Nephron (organoid): ENCODE measurements around the gene TMIGD1.
A peak's percentile ranks its signal among the peaks of the same experiment; 100 is the strongest.

Experiments used
- H3K27ac Mint-ChIP-seq, 3 experiments: 2 replicates each; pipeline ENCODE4 v1.8.0; 2020; ENCODE audit warnings: mixed read lengths in 3 of 3, mild to moderate bottlenecking in 2 of 3, moderate library complexity in 1 of 3
- H3K27me3 Mint-ChIP-seq: 2 replicates; pipeline ENCODE4 v1.8.0; 2021; ENCODE audit warnings: low read depth, mild to moderate bottlenecking, moderate library complexity, mixed read lengths
- H3K36me3 Mint-ChIP-seq: 2 replicates; pipeline ENCODE4 v1.8.0; 2020; ENCODE audit warnings: low read depth, mixed read lengths
- H3K4me1 Mint-ChIP-seq: 2 replicates; pipeline ENCODE4 v1.8.0; 2020; ENCODE audit warnings: mixed read lengths
- H3K4me3 Mint-ChIP-seq, 3 experiments: 2 replicates each; pipeline ENCODE4 v1.8.0; 2020; ENCODE audit warnings: mild to moderate bottlenecking in 3 of 3, mixed read lengths in 3 of 3, moderate library complexity in 2 of 3
- H3K9me3 Mint-ChIP-seq: 2 replicates; pipeline ENCODE4 v1.8.0; 2020; ENCODE audit warnings: mixed read lengths
- TF ChIP-seq, protein P1 (sequence below), 3 experiments: fragments of 200-600 bp; sonication (generic); IDR thresholded peaks; one replicate each; pipeline ENCODE4 v1.5.0; 2021; ENCODE audit warnings: antibody characterized with exemption in 3 of 3; ENCODE audit not compliant: unreplicated experiment in 3 of 3

TMIGD1 gene

DNA sequence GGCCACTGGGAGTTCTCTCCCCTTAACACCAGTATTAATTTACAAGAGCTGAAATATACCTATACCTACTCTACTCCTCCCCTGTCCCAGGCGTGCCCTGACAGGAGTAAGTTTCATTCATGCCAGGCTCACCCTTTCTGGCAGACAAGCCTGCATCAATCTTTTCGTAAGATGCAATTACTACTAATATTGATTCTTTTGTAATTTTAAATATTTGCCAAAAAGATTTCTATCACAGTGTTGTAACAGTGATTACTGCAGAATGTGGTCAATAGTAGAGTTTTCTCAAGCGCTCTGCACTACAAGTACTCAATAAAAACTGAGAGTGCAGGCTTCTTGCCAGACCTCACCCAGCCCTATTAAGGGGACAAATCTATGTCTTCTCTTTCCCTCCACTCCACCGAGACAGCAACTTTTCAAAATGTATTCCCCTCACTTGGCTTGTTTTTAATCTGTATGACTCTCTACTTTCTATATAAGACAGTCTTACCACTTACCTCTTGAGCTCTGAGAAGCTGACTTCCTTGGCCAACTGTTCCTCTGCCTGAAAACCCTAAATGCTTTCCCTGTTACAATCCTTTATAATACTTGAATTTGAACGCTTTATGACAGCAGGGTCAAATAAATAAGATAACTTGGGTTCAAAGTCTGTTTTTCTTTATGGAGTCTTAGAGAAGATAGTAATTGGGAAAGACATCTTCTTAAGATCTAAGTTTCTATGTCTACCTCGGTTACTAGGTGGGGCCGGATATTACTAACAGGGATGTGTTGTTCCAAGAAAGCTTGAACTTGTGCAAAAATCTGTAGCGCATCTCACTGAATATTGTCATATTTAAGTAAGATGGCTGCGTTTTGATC lies at the start of gene TMIGD1:
Gene TMIGD1 (minus strand): TSS at position 555 of the 858 bp plus-strand sequence. CDS start 1,924 bp downstream, outside the sequence.
- no peaks in the 10 kb centered on the region for H3K36me3 Mint-ChIP-seq
- peak within 1 kb of the TSS; percentile 50 to 89 (median 80) for H3K27ac Mint-ChIP-seq
- no peaks in the 10 kb centered on the region for H3K9me3 Mint-ChIP-seq
- peaks cover 3% of the 10 kb centered on the region for H3K27me3 Mint-ChIP-seq
- TF ChIP-seq, protein P1, sequence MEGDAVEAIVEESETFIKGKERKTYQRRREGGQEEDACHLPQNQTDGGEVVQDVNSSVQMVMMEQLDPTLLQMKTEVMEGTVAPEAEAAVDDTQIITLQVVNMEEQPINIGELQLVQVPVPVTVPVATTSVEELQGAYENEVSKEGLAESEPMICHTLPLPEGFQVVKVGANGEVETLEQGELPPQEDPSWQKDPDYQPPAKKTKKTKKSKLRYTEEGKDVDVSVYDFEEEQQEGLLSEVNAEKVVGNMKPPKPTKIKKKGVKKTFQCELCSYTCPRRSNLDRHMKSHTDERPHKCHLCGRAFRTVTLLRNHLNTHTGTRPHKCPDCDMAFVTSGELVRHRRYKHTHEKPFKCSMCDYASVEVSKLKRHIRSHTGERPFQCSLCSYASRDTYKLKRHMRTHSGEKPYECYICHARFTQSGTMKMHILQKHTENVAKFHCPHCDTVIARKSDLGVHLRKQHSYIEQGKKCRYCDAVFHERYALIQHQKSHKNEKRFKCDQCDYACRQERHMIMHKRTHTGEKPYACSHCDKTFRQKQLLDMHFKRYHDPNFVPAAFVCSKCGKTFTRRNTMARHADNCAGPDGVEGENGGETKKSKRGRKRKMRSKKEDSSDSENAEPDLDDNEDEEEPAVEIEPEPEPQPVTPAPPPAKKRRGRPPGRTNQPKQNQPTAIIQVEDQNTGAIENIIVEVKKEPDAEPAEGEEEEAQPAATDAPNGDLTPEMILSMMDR (IDR thresholded peaks at IDR 0.05; ENCODE audit: unreplicated experiment in 3 of 3): no peak
- H3K4me3 Mint-ChIP-seq: no peak within 1 kb of the TSS
- peaks cover 14% of the 10 kb centered on the region for H3K4me1 Mint-ChIP-seq

- peaks cover 41% of the 10 kb centered on the region for H3K4me1 Mint-ChIP-seq
- no peak overlapping the region for H3K27ac Mint-ChIP-seq
- no peaks in the 10 kb centered on the region for H3K27me3 Mint-ChIP-seq
- no peaks in the 10 kb centered on the region for H3K9me3 Mint-ChIP-seq
- H3K4me3 Mint-ChIP-seq: peak overlapping the region in 1 of 3 experiments; percentile 52
- peaks cover 18% of the 10 kb centered on the region for H3K36me3 Mint-ChIP-seq
- TF ChIP-seq, protein P1 (IDR thresholded peaks at IDR 0.05; ENCODE audit: unreplicated experiment in 3 of 3): no peak
These were observed 48.5 kb upstream of the TMIGD1 start for GRCh38 chr17:30382345-30382744.

- peaks cover 51% of the 10 kb centered on the region for H3K4me1 Mint-ChIP-seq
These were observed 47.4 kb upstream of the TMIGD1 start for GRCh38 chr17:30381340-30381659.

GRCh38 chr17:30380643-30381339 lies 46.9 kb upstream of the TMIGD1 start:
- TF ChIP-seq, protein P1 (IDR thresholded peaks at IDR 0.05; ENCODE audit: unreplicated experiment in 3 of 3): no peak
- no peaks in the 10 kb centered on the region for H3K27me3 Mint-ChIP-seq
- H3K27ac Mint-ChIP-seq: no peak overlapping the region
- peaks cover 9% of the 10 kb centered on the region for H3K36me3 Mint-ChIP-seq
- H3K4me1 Mint-ChIP-seq: peaks cover 51% of the 10 kb centered on the region
- no peaks in the 10 kb centered on the region for H3K9me3 Mint-ChIP-seq
- H3K4me3 Mint-ChIP-seq: peak overlapping the region; percentile 85 to 96 (median 88)

More at GRCh38 chr17:30381340-30381659, 47.4 kb upstream of the TMIGD1 start:
- Mint-ChIP-seq H3K36me3 (peaks cover 12% of the 10 kb centered on the region), H3K27ac (no peak overlapping the region), H3K9me3 (no peaks in the 10 kb centered on the region), H3K4me3 (peak overlapping the region; percentile 85 to 96 (median 88)), H3K27me3 (no peaks in the 10 kb centered on the region)
- TF ChIP-seq, protein P1 (IDR thresholded peaks at IDR 0.05; ENCODE audit: unreplicated experiment in 3 of 3): no peak

DNA sequence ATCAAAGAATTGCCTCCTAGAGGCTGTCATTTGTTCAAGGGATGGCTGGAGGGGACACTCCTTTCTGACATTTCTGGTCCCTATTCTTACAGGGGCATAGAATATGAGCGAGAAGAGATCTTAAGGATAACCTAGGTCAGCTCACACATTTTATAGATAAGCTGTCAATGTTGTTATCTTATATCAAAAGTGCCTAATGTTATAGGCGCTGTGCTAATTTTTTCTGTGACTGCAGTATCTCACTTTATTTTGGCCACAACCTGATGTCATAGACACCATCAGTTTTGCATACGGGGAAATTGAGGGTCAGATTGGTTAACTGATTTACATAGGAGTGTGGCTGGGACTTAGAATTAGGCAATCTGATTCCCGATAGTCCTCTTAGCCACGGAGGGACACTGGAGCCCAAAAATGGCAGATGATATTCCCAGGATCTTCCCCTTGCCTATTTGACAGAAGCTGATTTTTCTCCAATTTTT lies 46.1 kb upstream of the TMIGD1 start:
- Mint-ChIP-seq H3K4me3 (peak overlapping the region; percentile 85 to 96 (median 88)), H3K9me3 (no peaks in the 10 kb centered on the region), H3K36me3 (peaks cover 2% of the 10 kb centered on the region), H3K4me1 (peaks cover 51% of the 10 kb centered on the region), H3K27ac (peak overlapping the region in 1 of 3 experiments; percentile 27), H3K27me3 (no peaks in the 10 kb centered on the region)
- TF ChIP-seq, protein P1 (IDR thresholded peaks at IDR 0.05; ENCODE audit: unreplicated experiment in 3 of 3): no peak
